HUES48 (cell line): Measurements from ENCODE around the gene RMRP.

Experiments
- H3K27ac ChIP-seq: one replicate; pipeline ENCODE4 v1.7.0; 2013; ENCODE audit warnings: low read depth, low read length, inconsistent platforms
- H3K27me3 ChIP-seq: 2 replicates; pipeline ENCODE4 v1.6.1; 2013; ENCODE audit warnings: mild to moderate bottlenecking, low read length; ENCODE audit not compliant: control insufficient read depth, insufficient read depth
- H3K36me3 ChIP-seq: 2 replicates; pipeline ENCODE4 v1.6.1; 2013; ENCODE audit warnings: low read length; ENCODE audit not compliant: control insufficient read depth, insufficient read depth
- H3K4me1 ChIP-seq: 2 replicates; pipeline ENCODE4 v1.6.1; 2013; ENCODE audit warnings: mild to moderate bottlenecking, low read length; ENCODE audit not compliant: control insufficient read depth, insufficient read depth
- H3K4me3 ChIP-seq: 2 replicates; pipeline ENCODE4 v1.5.1; 2013; ENCODE audit warnings: mild to moderate bottlenecking, low read depth, low read length
- H3K9ac ChIP-seq: 2 replicates; pipeline ENCODE4 v1.6.1; 2013; ENCODE audit warnings: mild to moderate bottlenecking, low read depth, low read length, moderate library complexity
- H3K9me3 ChIP-seq: 2 replicates; pipeline ENCODE4 v1.6.1; 2013; ENCODE audit warnings: low read length; ENCODE audit not compliant: control insufficient read depth, insufficient read depth

The RMRP gene

DNA sequence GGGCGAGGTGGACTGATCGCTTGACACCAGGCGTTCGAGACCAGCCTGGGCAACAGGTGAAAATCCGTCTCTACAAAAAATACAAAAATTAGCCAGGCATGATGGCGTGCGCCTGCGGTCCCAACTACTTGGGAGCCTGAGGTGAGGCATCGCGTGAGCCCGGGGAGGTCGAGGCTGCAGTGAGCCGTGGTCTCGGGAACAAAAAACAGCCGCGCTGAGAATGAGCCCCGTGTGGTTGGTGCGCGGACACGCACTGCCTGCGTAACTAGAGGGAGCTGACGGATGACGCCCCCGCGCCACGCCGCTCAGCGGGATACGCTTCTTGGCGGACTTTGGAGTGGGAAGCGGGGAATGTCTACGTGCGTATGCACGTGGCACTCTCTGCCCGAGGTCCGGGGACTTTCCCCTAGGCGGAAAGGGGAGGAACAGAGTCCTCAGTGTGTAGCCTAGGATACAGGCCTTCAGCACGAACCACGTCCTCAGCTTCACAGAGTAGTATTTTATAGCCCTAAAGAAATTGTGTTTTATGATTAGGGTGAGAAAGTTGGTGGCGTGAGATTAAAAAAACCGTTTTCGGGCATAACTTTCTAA is at the start of gene RMRP:
RMRP (minus strand) TSS at position 474 of the 591 bp plus-strand sequence.
- Histone ChIP-seq H3K4me3 (peak within 1 kb of the TSS; percentile 92), H3K36me3 (peaks cover 27% of the 10 kb centered on the region), H3K4me1 (peaks cover 10% of the 10 kb centered on the region), H3K9me3 (no peaks in the 10 kb centered on the region), H3K9ac (peak within 1 kb of the TSS; percentile 97), H3K27ac (peak within 1 kb of the TSS; percentile 99), H3K27me3 (0 out of 2 replicates have a peak, but pooled peaks cover 8% of the 10 kb centered on the region)

- Histone ChIP-seq H3K4me1 (no peaks in the 10 kb centered on the region), H3K36me3 (peaks cover 94% of the 10 kb centered on the region), H3K9me3 (no peaks in the 10 kb centered on the region), H3K4me3 (no peak overlapping the region), H3K27me3 (no peaks in the 10 kb centered on the region), H3K27ac (no peak overlapping the region), H3K9ac (no peak overlapping the region)
Measured at GRCh38 chr9:35706951-35707350, 49.1 kb upstream of the RMRP start.

- no peaks in the 10 kb centered on the region for H3K9me3 ChIP-seq
- no peaks in the 10 kb centered on the region for H3K4me1 ChIP-seq
- H3K36me3 ChIP-seq, result peaks cover 94% of the 10 kb centered on the region
- no peak overlapping the region for H3K4me3 ChIP-seq
- no peak overlapping the region for H3K9ac ChIP-seq
- H3K27ac ChIP-seq, result no peak overlapping the region
- no peaks in the 10 kb centered on the region for H3K27me3 ChIP-seq
Measured at GRCh38 chr9:35705836-35706430, 48.1 kb upstream of the RMRP start.

- Histone ChIP-seq H3K36me3 (peaks cover 94% of the 10 kb centered on the region), H3K4me1 (no peaks in the 10 kb centered on the region), H3K9me3 (no peaks in the 10 kb centered on the region), H3K27me3 (no peaks in the 10 kb centered on the region), H3K27ac (no peak overlapping the region), H3K4me3 (no peak overlapping the region), H3K9ac (no peak overlapping the region)
Measured at GRCh38 chr9:35705372-35705771, 47.6 kb upstream of the RMRP start.

GRCh38 chr9:35703906-35704672 is 46.3 kb upstream of the RMRP start:
- Histone ChIP-seq H3K9me3 (no peaks in the 10 kb centered on the region), H3K27ac (no peak overlapping the region), H3K9ac (no peak overlapping the region), H3K36me3 (peaks cover 98% of the 10 kb centered on the region), H3K4me1 (no peaks in the 10 kb centered on the region), H3K4me3 (no peak overlapping the region), H3K27me3 (no peaks in the 10 kb centered on the region)

GRCh38 chr9:35702696-35703095 is 44.9 kb upstream of the RMRP start:
- Histone ChIP-seq H3K27me3 (no peaks in the 10 kb centered on the region), H3K9me3 (no peaks in the 10 kb centered on the region), H3K4me3 (no peak overlapping the region), H3K27ac (no peak overlapping the region), H3K4me1 (no peaks in the 10 kb centered on the region), H3K9ac (no peak overlapping the region), H3K36me3 (peaks cover 98% of the 10 kb centered on the region)

DNA sequence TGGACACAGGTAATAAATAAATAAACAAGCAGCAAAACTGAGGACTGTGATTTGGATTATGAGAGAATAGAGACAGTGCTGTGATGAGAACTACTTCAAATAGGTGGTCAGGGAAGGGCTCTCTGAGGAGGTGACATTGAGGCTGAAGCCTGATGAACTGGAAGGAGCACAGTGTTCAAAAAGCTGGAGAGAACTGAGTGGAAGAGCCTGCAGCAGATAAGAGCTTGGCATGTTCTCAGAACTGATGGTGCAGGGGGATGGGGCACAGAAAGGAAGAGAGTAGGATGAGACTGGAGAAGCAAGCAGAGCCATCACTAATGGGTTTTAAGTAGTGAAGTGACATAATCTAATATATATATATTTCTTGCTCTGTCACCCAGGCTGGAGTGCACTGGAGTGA is 43.1 kb upstream of the RMRP start:
- no peak overlapping the region for H3K4me3 ChIP-seq
- no peaks in the 10 kb centered on the region for H3K4me1 ChIP-seq
- H3K27ac ChIP-seq, result no peak overlapping the region
- H3K27me3 ChIP-seq, result no peaks in the 10 kb centered on the region
- H3K9me3 ChIP-seq, result no peaks in the 10 kb centered on the region
- peaks cover 95% of the 10 kb centered on the region for H3K36me3 ChIP-seq
- H3K9ac ChIP-seq, result no peak overlapping the region

- Histone ChIP-seq H3K9me3 (no peaks in the 10 kb centered on the region), H3K4me3 (no peak overlapping the region), H3K27me3 (no peaks in the 10 kb centered on the region), H3K9ac (no peak overlapping the region), H3K4me1 (no peaks in the 10 kb centered on the region), H3K27ac (no peak overlapping the region), H3K36me3 (peaks cover 86% of the 10 kb centered on the region)
Measured at GRCh38 chr9:35700031-35700430, 42.2 kb upstream of the RMRP start.

DNA sequence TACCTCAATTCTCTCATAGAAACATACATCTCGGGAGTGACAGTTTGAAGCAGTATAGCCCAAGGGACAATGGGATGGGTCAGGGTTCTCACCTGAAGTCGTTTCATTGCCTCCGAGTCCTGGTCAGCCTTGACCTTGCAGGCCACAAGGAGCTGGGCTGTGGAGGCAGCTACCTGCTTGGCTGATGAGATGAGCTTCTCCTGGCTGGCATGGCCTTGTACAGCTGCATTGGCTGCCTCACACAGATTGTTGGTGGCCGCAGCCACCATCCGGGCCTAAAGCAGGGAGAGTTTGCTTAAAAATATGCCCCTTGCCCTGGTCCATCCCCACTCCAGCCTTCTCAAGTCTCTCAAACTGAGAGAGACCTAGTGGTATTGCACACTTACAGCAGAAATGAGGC is 40.4 kb upstream of the RMRP start:
- Histone ChIP-seq H3K4me3 (no peak overlapping the region), H3K27me3 (no peaks in the 10 kb centered on the region), H3K36me3 (peaks cover 68% of the 10 kb centered on the region), H3K9me3 (no peaks in the 10 kb centered on the region), H3K27ac (no peak overlapping the region), H3K4me1 (no peaks in the 10 kb centered on the region), H3K9ac (no peak overlapping the region)

GRCh38 chr9:35697486-35697885 is 39.7 kb upstream of the RMRP start:
- Histone ChIP-seq H3K36me3 (peaks cover 61% of the 10 kb centered on the region), H3K9me3 (no peaks in the 10 kb centered on the region), H3K27ac (no peak overlapping the region), H3K4me3 (no peak overlapping the region), H3K4me1 (no peaks in the 10 kb centered on the region), H3K9ac (no peak overlapping the region), H3K27me3 (no peaks in the 10 kb centered on the region)

- Histone ChIP-seq H3K27me3 (no peaks in the 10 kb centered on the region), H3K27ac (no peak overlapping the region), H3K4me3 (no peak overlapping the region), H3K4me1 (no peaks in the 10 kb centered on the region), H3K36me3 (peaks cover 55% of the 10 kb centered on the region), H3K9ac (no peak overlapping the region), H3K9me3 (no peaks in the 10 kb centered on the region)
Measured at GRCh38 chr9:35696520-35697215, 38.8 kb upstream of the RMRP start.
